ENCODE data around the gene PDIA5. TPM values are rescaled to one million over a fixed set of nuclear protein-coding genes. Genes with fewer than 3 reads are reported as not detected.

The PDIA5 gene
- total RNA-seq, 2 donors from 2014 or later, result 57.5 to 68.3 TPM

GRCh38 chr3:123157598-123158287 is 90.9 kb downstream of the PDIA5 start:
- no peak for TF ChIP-seq CTCF (conservative IDR thresholded peaks at IDR 0.05)
- H3K4me3 Mint-ChIP-seq, result no peak overlapping the region

GRCh38 chr3:123158330-123158729 is 91.5 kb downstream of the PDIA5 start:
- H3K27me3 ChIP-seq (ENCODE audit: control insufficient read depth, insufficient read depth, low read length, poor library complexity, severe bottlenecking), result no peaks in the 10 kb centered on the region
- H3K36me3 Mint-ChIP-seq (ENCODE audit: low read depth), result peaks cover 47% of the 10 kb centered on the region
- no peak overlapping the region for H3K9ac ChIP-seq (ENCODE audit: extremely low read depth, low read length, poor library complexity, severe bottlenecking)
- TF ChIP-seq CTCF (conservative IDR thresholded peaks at IDR 0.05), result no peak
- no peaks in the 10 kb centered on the region for H3K4me1 Mint-ChIP-seq
- peaks cover 84% of the 10 kb centered on the region for H3K36me3 ChIP-seq (ENCODE audit: control insufficient read depth, insufficient read depth, low read length)
- peak; percentile 20 for DNase-seq
- H3K4me1 ChIP-seq (ENCODE audit: control insufficient read depth, insufficient read depth, low read length), result no peaks in the 10 kb centered on the region
- no peaks in the 10 kb centered on the region for H3K9me3 ChIP-seq (ENCODE audit: control insufficient read depth, low read length)
- no peak overlapping the region for H3K27ac Mint-ChIP-seq
- 94 to 100% methylated on average over 3 to 4 of the region's 4 CpGs for WGBS, 2 experiments (ENCODE audit: insufficient coverage in 1 of 2, insufficient read length in 1 of 2)
- H3K4me3 Mint-ChIP-seq, result no peak overlapping the region
- H3K27me3 Mint-ChIP-seq (ENCODE audit: insufficient read depth), result no peaks in the 10 kb centered on the region
- H3K9me3 Mint-ChIP-seq, result no peaks in the 10 kb centered on the region
- no peak overlapping the region for H3K4me3 ChIP-seq (ENCODE audit: low read length)
- H3K27ac ChIP-seq (ENCODE audit: low read depth, low read length), result no peak overlapping the region

More at GRCh38 chr3:123157598-123158287, 90.9 kb downstream of the PDIA5 start:
- Mint-ChIP-seq H3K36me3 (ENCODE audit: low read depth) (peaks cover 44% of the 10 kb centered on the region), H3K9me3 (no peaks in the 10 kb centered on the region), H3K27me3 (ENCODE audit: insufficient read depth) (no peaks in the 10 kb centered on the region), H3K27ac (no peak overlapping the region), H3K4me1 (no peaks in the 10 kb centered on the region)
- H3K4me3 ChIP-seq (ENCODE audit: low read length), result no peak overlapping the region
- H3K9me3 ChIP-seq (ENCODE audit: control insufficient read depth, low read length), result no peaks in the 10 kb centered on the region
- H3K9ac ChIP-seq (ENCODE audit: extremely low read depth, low read length, poor library complexity, severe bottlenecking), result no peak overlapping the region
- no peak overlapping the region for H3K27ac ChIP-seq (ENCODE audit: low read depth, low read length)
- no peaks in the 10 kb centered on the region for H3K4me1 ChIP-seq (ENCODE audit: control insufficient read depth, insufficient read depth, low read length)
- H3K27me3 ChIP-seq (ENCODE audit: control insufficient read depth, insufficient read depth, low read length, poor library complexity, severe bottlenecking), result no peaks in the 10 kb centered on the region
- peaks cover 84% of the 10 kb centered on the region for H3K36me3 ChIP-seq (ENCODE audit: control insufficient read depth, insufficient read depth, low read length)
- WGBS, 2 experiments (ENCODE audit: insufficient coverage in 1 of 2, insufficient read length in 1 of 2), result 82 to 93% methylated on average over 2 to 4 of the region's 4 CpGs
- peak; percentile 23 for DNase-seq

GRCh38 chr3:123158899-123159390 is 92.1 kb downstream of the PDIA5 start:
- peak; percentile 29 for DNase-seq

More at GRCh38 chr3:123158899-123159390, 92.1 kb downstream of the PDIA5 start:
- Mint-ChIP-seq H3K27me3 (ENCODE audit: insufficient read depth) (no peaks in the 10 kb centered on the region), H3K36me3 (ENCODE audit: low read depth) (peaks cover 53% of the 10 kb centered on the region), H3K27ac (no peak overlapping the region), H3K4me3 (no peak overlapping the region), H3K9me3 (no peaks in the 10 kb centered on the region), H3K4me1 (no peaks in the 10 kb centered on the region)
- 94 to 100% methylated on average over 4 to 9 of the region's 10 CpGs for WGBS, 2 experiments (ENCODE audit: insufficient coverage in 1 of 2, insufficient read length in 1 of 2)
- Histone ChIP-seq H3K4me3 (ENCODE audit: low read length) (no peak overlapping the region), H3K36me3 (ENCODE audit: control insufficient read depth, insufficient read depth, low read length) (peaks cover 84% of the 10 kb centered on the region), H3K27ac (ENCODE audit: low read depth, low read length) (no peak overlapping the region), H3K9ac (ENCODE audit: extremely low read depth, low read length, poor library complexity, severe bottlenecking) (no peak overlapping the region), H3K27me3 (ENCODE audit: control insufficient read depth, insufficient read depth, low read length, poor library complexity, severe bottlenecking) (no peaks in the 10 kb centered on the region), H3K4me1 (ENCODE audit: control insufficient read depth, insufficient read depth, low read length) (no peaks in the 10 kb centered on the region), H3K9me3 (ENCODE audit: control insufficient read depth, low read length) (peaks cover 2% of the 10 kb centered on the region)
- no peak for TF ChIP-seq CTCF (conservative IDR thresholded peaks at IDR 0.05)
